Measurements from ENCODE around the gene DGKI.
A peak's percentile ranks its signal among the peaks of the same experiment; 100 is the strongest.

Gene DGKI

GRCh38 chr7:137689761-137690160, 157.0 kb downstream of the DGKI start:
- no peak for TF ChIP-seq CTCF (IDR thresholded peaks at IDR 0.05; ENCODE audit: low read depth, low read length)
- no peak for DNase-seq (ENCODE audit: low read depth in 2 of 2)
- no peak overlapping the region for H3K4me3 ChIP-seq (replicated peaks in 1 of 2; ENCODE audit: low read depth in 2 of 2, low read length in 2 of 2)

DNA sequence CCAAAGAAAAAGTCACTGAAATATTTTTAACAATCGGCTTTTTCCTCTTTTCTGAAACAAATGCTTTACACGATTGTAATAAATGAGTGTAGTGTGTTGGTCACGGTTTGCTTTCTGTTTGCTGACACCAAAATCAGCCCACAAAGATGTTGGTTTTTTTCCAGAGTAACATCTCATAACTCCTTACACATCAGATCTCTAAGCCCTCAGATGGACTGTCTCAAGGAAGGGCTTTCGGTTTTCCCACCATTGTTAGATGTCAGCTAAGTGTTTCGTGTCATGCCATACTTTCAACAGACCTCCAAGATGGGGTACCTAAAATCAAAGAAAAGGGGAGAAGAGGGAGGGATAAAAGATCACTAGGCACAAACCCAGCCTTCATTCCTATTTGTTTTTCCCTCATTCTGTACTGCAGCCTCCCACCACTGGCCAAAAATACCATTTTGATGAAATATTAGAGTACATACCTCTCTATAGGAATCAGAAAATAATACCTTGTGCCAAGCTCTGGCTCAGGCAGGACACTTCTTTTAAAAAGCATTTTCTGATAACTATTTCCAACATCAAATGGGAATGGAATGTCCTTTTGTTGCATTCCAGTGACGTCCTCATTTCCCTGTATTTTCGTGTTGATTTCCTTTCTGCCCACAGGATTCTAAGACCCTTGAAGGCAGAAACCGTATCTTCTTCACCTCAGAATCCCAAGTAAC, 159.1 kb downstream of the DGKI start:
- DNase-seq (ENCODE audit: low read depth in 2 of 2), result peak; percentile 79 to 94
- TF ChIP-seq CTCF (IDR thresholded peaks at IDR 0.05; ENCODE audit: low read depth, low read length), result no peak
- H3K4me3 ChIP-seq (replicated peaks in 1 of 2; ENCODE audit: low read depth in 2 of 2, low read length in 2 of 2), result no peak overlapping the region

DNA sequence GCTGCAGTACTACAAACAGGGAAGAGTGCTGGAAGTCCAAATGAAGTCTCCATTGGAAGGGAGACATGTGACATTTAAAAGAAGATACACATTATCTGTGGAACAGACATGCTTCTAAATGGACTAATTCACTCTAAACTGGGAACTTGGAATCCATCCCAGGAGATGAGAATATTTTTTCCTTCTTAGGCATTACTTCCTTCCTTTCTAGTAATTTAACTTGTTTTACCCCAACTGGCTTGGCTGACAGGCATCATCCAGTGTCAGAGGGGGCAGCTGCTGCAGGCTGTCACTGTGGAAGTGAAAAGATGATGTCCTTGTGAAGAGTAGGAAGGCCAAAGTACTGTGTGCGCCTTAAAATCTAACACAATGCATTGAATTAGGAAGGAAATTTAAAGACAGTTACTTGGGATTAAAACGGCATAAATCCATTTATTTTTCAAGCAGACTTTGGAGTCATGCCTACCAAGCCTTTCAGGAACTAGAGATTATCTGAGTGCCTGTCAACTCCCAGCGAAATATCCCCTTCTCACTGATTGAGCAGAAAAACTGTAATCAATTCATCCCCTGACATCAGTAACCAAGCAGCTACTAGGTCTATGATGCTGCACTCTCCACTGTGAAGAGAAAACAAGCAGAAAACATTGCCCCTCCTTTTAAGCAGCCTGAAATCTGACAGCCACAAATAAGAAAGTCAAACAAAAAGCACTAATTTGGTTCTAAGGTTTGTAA, 161.2 kb downstream of the DGKI start:
- no peak overlapping the region for H3K4me3 ChIP-seq (replicated peaks in 1 of 2; ENCODE audit: low read depth in 2 of 2, low read length in 2 of 2)
- TF ChIP-seq CTCF (IDR thresholded peaks at IDR 0.05; ENCODE audit: low read depth, low read length), result no peak
- DNase-seq (ENCODE audit: low read depth in 2 of 2), result peak in 1 of 2 donors; percentile 17

- peak; percentile 18 to 44 for DNase-seq (ENCODE audit: low read depth in 2 of 2)
- TF ChIP-seq CTCF (IDR thresholded peaks at IDR 0.05; ENCODE audit: low read depth, low read length), result no peak
- no peak overlapping the region for H3K4me3 ChIP-seq (replicated peaks in 1 of 2; ENCODE audit: low read depth in 2 of 2, low read length in 2 of 2)
Observed at GRCh38 chr7:137684776-137685175, 162.0 kb downstream of the DGKI start.

- no peak overlapping the region for H3K4me3 ChIP-seq (replicated peaks in 1 of 2; ENCODE audit: low read depth in 2 of 2, low read length in 2 of 2)
- no peak for DNase-seq (ENCODE audit: low read depth in 2 of 2)
- no peak for TF ChIP-seq CTCF (IDR thresholded peaks at IDR 0.05; ENCODE audit: low read depth, low read length)
Observed at GRCh38 chr7:137684316-137684715, 162.5 kb downstream of the DGKI start.

DNA sequence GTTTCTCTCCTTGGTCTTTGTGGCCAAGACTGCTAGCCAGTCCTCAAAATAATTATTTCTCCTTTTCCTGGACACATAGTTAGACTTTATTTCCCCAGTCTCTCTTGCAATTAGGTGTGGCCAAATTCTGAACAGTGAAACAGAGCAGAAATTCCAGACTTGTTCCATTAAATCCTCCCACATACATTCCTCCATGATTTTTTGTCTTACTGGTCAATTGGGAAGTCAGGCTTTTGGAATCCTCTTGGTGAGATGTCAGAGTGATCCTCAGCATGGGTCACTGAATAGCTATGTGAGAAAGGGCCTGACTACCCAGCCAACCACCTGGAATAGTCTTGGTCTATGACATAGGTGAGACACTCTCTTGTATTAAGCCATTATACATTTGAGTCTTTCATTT, 164.2 kb downstream of the DGKI start:
- DNase-seq (ENCODE audit: low read depth in 2 of 2), result peak; percentile 58 to 91
- no peak for TF ChIP-seq CTCF (IDR thresholded peaks at IDR 0.05; ENCODE audit: low read depth, low read length)
- no peak overlapping the region for H3K4me3 ChIP-seq (replicated peaks in 1 of 2; ENCODE audit: low read depth in 2 of 2, low read length in 2 of 2)

All from cardiac fibroblast (primary cell).